IMR-90 (cell line): ENCODE data around the gene STRIP2. TPM values are rescaled to one million over a fixed set of nuclear protein-coding genes. Genes with fewer than 3 reads are reported as not detected.

Experiments used
- ATAC-seq: fragments of 200-7000 bp; cut with Tn5 transposase; 2 replicates; pipeline ENCODE4 v1.9.1; 2020; ENCODE audit warnings: low read depth, mild to moderate bottlenecking, moderate library complexity
- BruUV-seq: library from RNA; stranded (reverse); fragments of 400-500 nt; replicated peaks from 2 replicates; lab custom pipeline; 2021; lab: Mats Ljungman, UMichigan
- CTCF ChIA-PET: fragments of 300-600 bp; formaldehyde crosslinking; extraction: SDS; loops from one replicate; lab custom pipeline; 2021; ENCODE audit warnings: antibody characterized with exemption; lab: Yijun Ruan, JAX
- POLR2A ChIA-PET: fragments of 300-600 bp; sonication (Branson Sonifier 250); formaldehyde crosslinking; loops from one replicate; lab custom pipeline; 2022; ENCODE audit warnings: antibody characterized with exemption; ENCODE audit not compliant: unreplicated experiment; lab: Charles Lee
- DNase-seq: peaks from one replicate; pipeline ENCODE4 v3.0.0; 2013
- H2AFZ ChIP-seq: replicated peaks from 2 replicates; pipeline ENCODE3; 2013; ENCODE audit warnings: low read length, mild to moderate bottlenecking; ENCODE audit not compliant: poor library complexity
- H2AK5ac ChIP-seq: 2 replicates; pipeline ENCODE4 v1.6.1; 2013; ENCODE audit warnings: low read depth, low read length, inconsistent platforms
- H2AK9ac ChIP-seq: replicated peaks from 2 replicates; pipeline ENCODE3; 2013; ENCODE audit warnings: mild to moderate bottlenecking, low read depth, low read length, moderate library complexity; ENCODE audit not compliant: poor library complexity
- H2BK120ac ChIP-seq: 2 replicates; pipeline ENCODE4 v1.6.1; 2013; ENCODE audit warnings: low read depth, low read length, inconsistent platforms
- H2BK15ac ChIP-seq: 3 replicates; pipeline ENCODE4 v1.6.1; 2013; ENCODE audit warnings: low read depth, low read length, inconsistent platforms
- H2BK20ac ChIP-seq: 2 replicates; pipeline ENCODE4 v1.6.1; 2013; ENCODE audit warnings: low read depth, mild to moderate bottlenecking, inconsistent platforms, low read length, moderate library complexity
- H2BK5ac ChIP-seq: 2 replicates; pipeline ENCODE4 v1.6.1; 2013; ENCODE audit warnings: mild to moderate bottlenecking, low read depth, low read length, inconsistent platforms; ENCODE audit not compliant: poor library complexity, severe bottlenecking
- H3K14ac ChIP-seq: replicated peaks from 2 replicates; pipeline ENCODE4 v1.6.1; 2013; ENCODE audit warnings: low read depth, low read length, inconsistent platforms
- H3K18ac ChIP-seq: 2 replicates; pipeline ENCODE4 v1.6.1; 2013; ENCODE audit warnings: low read depth, low read length, control low read depth
- H3K23ac ChIP-seq: 2 replicates; pipeline ENCODE4 v1.6.1; 2013; ENCODE audit warnings: low read depth, low read length, inconsistent platforms
- H3K27ac ChIP-seq: 2 replicates; pipeline ENCODE4 v1.5.1; 2013; ENCODE audit warnings: mild to moderate bottlenecking, control low read depth, low read length; ENCODE audit not compliant: insufficient read depth
- H3K27me3 ChIP-seq: 2 replicates; pipeline ENCODE4 v1.6.1; 2013; ENCODE audit warnings: low read length; ENCODE audit not compliant: control insufficient read depth, insufficient read depth
- H3K36me3 ChIP-seq: 2 replicates; pipeline ENCODE4 v1.6.1; 2013; ENCODE audit warnings: low read length, mixed read lengths; ENCODE audit not compliant: control insufficient read depth, insufficient read depth
- H3K4ac ChIP-seq: 2 replicates; pipeline ENCODE4 v1.6.1; 2013; ENCODE audit warnings: low read depth, low read length, inconsistent platforms
- H3K4me1 ChIP-seq: 2 replicates; pipeline ENCODE4 v1.6.1; 2013; ENCODE audit warnings: low read length, mixed read lengths; ENCODE audit not compliant: control insufficient read depth, insufficient read depth
- H3K4me2 ChIP-seq: 2 replicates; pipeline ENCODE4 v1.6.1; 2013; ENCODE audit warnings: low read depth, mild to moderate bottlenecking, control low read depth, low read length, moderate library complexity
- H3K4me3 ChIP-seq: 2 replicates; pipeline ENCODE4 v1.5.1; 2013; ENCODE audit warnings: low read depth, mild to moderate bottlenecking, control low read depth, low read length, moderate library complexity; ENCODE audit not compliant: insufficient read depth
- H3K56ac ChIP-seq: 2 replicates; pipeline ENCODE4 v1.6.1; 2013; ENCODE audit warnings: low read length, inconsistent platforms; ENCODE audit not compliant: insufficient read depth; ENCODE audit errors: extremely low read depth
- H3K79me1 ChIP-seq, 2 experiments: 2 replicates each; pipeline ENCODE4 v1.6.1; 2013; ENCODE audit warnings: low read length in 2 of 2, inconsistent platforms in 1 of 2, low read depth in 1 of 2
- H3K9ac ChIP-seq: 2 replicates; pipeline ENCODE4 v1.6.1; 2013; ENCODE audit warnings: low read depth, low read length, control low read depth
- H3K9me1 ChIP-seq: 2 replicates; pipeline ENCODE4 v1.6.1; 2013; ENCODE audit warnings: low read length, inconsistent platforms; ENCODE audit not compliant: insufficient read depth
- H3K9me3 ChIP-seq: 2 replicates; pipeline ENCODE4 v1.6.1; 2013; ENCODE audit warnings: low read length; ENCODE audit not compliant: control insufficient read depth, insufficient read depth
- H4K20me1 ChIP-seq: 2 replicates; pipeline ENCODE4 v1.6.1; 2013; ENCODE audit warnings: low read length, inconsistent platforms; ENCODE audit not compliant: insufficient read depth
- H4K5ac ChIP-seq: 2 replicates; pipeline ENCODE4 v1.6.1; 2013; ENCODE audit warnings: mild to moderate bottlenecking, low read depth, low read length, control low read depth
- H4K8ac ChIP-seq, 2 experiments: 2 replicates each; pipeline ENCODE4 v1.6.1; 2013; ENCODE audit warnings: low read depth in 2 of 2, low read length in 2 of 2, control low read depth in 1 of 2, inconsistent platforms in 1 of 2
- H4K91ac ChIP-seq: 2 replicates; pipeline ENCODE4 v1.6.1; 2013; ENCODE audit warnings: low read depth, low read length, inconsistent platforms; ENCODE audit not compliant: insufficient read depth
- CEBPB ChIP-seq: IDR thresholded peaks from 2 replicates; pipeline ENCODE4 v1.6.1; 2012; ENCODE audit warnings: low read depth, low read length, improper control_type of control experiment
- MAZ ChIP-seq: IDR thresholded peaks from 2 replicates; pipeline ENCODE4 v1.6.1; 2012; ENCODE audit warnings: low read depth, mild to moderate bottlenecking, low read length, improper control_type of control experiment, moderate library complexity, borderline replicate concordance
- SMC3 ChIP-seq: fragments of 150-350 bp; IDR thresholded peaks from 2 replicates; pipeline ENCODE4 v1.6.1; 2016; ENCODE audit warnings: low read depth, mild to moderate bottlenecking, antibody characterized with exemption, low read length, moderate library complexity
- WGBS, 2 experiments: methylation state at CpG; one replicate each; pipeline versions ENCODE4 v1.1.5 to v1.1.7; 2013; ENCODE audit warnings: missing lambda C conversion rate in 2 of 2; ENCODE audit not compliant: insufficient read length in 1 of 2; ENCODE audit errors: extremely low coverage in 2 of 2; 5-methylcytosine and 5-hydroxymethylcytosine counted together
- dilution Hi-C: fragments of 300-500 bp; cut with HindIII; formaldehyde crosslinking; loops from one replicate; pipeline ENCODE4 v1.14.3; 2018; ENCODE audit warnings: low sequenced_read_pairs; ENCODE audit not compliant: unreplicated experiment
- in situ Hi-C: fragments of 300-500 bp; cut with MboI; formaldehyde crosslinking; loops from 3 replicates; pipeline ENCODE4 v1.14.3; 2019; ENCODE audit warnings: low sequenced_read_pairs, inconsistent platforms, mixed read lengths
- intact Hi-C: fragments of 100-400 bp; cut with micrococcal nuclease; formaldehyde crosslinking; loops from 2 replicates; pipeline ENCODE4 v1.10.0; 2022
- polyA plus RNA-seq, 3 experiments: library from polyadenylated mRNA; depleted of rRNA; stranded (reverse); fragments of >200 nt; gene quantifications; 2 replicates each; pipeline ENCODE4 v1.2.3, GENCODE V29; 2012; ENCODE audit warnings: low replicate concordance in 1 of 3
- total RNA-seq: library from RNA; depleted of rRNA; stranded (reverse); fragments of >200 nt; gene quantifications from 2 replicates; pipeline ENCODE4 v1.2.3, GENCODE V29; 2012

Gene STRIP2
- total and polyA plus RNA-seq, 2 of the 4 experiments (the other 2 are of a cell fraction): 1.8 to 3.0 TPM

- no peak overlapping the region for H3K14ac ChIP-seq
- no peak overlapping the region for H3K27ac ChIP-seq
- no peak overlapping the region for H3K23ac ChIP-seq
- no peak overlapping the region for H3K56ac ChIP-seq
- no peak overlapping the region for H2AK9ac ChIP-seq
- H2AK5ac ChIP-seq: no peak overlapping the region
- in situ Hi-C loops (no loop called here), dilution Hi-C loops (no loop called here), intact Hi-C loops (no loop called here)
- no peaks in the 10 kb centered on the region; the same call in 1 of the 2 replicates for H3K36me3 ChIP-seq
- no peak overlapping the region for H4K8ac ChIP-seq
- DNase-seq (no peak), ATAC-seq (no peak)
- no peak overlapping the region for H3K9ac ChIP-seq
- no peak overlapping the region for H4K91ac ChIP-seq
- no peak overlapping the region for H2BK20ac ChIP-seq
- H4K20me1 ChIP-seq: no peaks in the 10 kb centered on the region
- TF ChIP-seq CEBPB (no peak), MAZ (no peak), SMC3 (no peak)
- H3K4me2 ChIP-seq: no peak overlapping the region
- no CpG with 5 or more reads among the region's 3 CpGs for WGBS, 2 experiments
- no peaks in the 10 kb centered on the region for H3K27me3 ChIP-seq
- no peak overlapping the region for H3K4ac ChIP-seq
- H2BK5ac ChIP-seq: no peak overlapping the region
- no TSS peak for BruUV-seq
- no peaks in the 10 kb centered on the region; the same call in 1 of the 2 replicates for H3K9me1 ChIP-seq
- H3K4me1 ChIP-seq: peaks cover 1% of the 10 kb centered on the region; the same call in 1 of the 2 replicates
- no peaks in the 10 kb centered on the region for H3K79me1 ChIP-seq
- ChIA-PET POLR2A (no interaction called here), CTCF (interaction anchor here (4.1 kb wide), 1 partner anchor 99 kb away, joined by 16 read pairs; no protein-coding TSS in a partner anchor)
- no peak overlapping the region for H2BK120ac ChIP-seq
- H2BK15ac ChIP-seq: no peak overlapping the region
- no peaks in the 10 kb centered on the region for H3K9me3 ChIP-seq
- no peak overlapping the region for H2AFZ ChIP-seq
- no peak overlapping the region for H3K18ac ChIP-seq
- no peak overlapping the region for H4K5ac ChIP-seq
- no peak overlapping the region for H3K4me3 ChIP-seq
Observed at GRCh38 chr7:129466796-129467195, 32.6 kb downstream of the STRIP2 start.
